ENCODE results near the gene ABCF3. TPM values are rescaled to one million over a fixed set of nuclear protein-coding genes. Genes with fewer than 3 reads are reported as not detected.
A peak's percentile ranks its signal among the peaks of the same experiment; 100 is the strongest.

The ABCF3 gene
- total and polyA plus RNA-seq, 4 donors, result 28.1 to 59.2 (median 33.7) TPM

DNA sequence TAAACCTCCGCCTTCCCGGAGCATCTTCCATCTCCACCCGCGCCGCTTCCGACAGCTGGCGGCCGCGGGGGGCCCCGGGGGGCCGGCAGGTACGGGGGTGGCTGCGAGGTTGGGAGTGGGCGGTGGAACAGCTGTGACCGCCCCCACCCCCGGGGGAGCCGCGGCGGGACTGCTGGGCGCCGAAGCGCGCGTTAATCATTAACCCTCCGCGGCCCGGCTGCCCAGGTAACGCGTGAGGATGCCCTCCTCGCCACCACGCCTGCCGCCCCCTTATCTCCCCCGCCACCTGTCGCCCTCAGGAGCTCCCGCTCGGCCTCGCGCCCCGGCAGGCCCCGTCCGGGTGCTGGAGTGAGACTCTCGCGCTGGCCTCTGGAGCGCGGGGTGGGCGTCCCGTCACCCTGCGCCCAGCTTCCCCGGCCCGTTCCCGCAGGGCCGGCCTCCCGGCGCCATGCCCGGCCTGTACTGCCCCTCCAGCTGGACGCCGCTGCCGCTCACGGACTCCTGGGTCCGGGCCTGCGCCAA is 44.1 kb downstream of the ABCF3 start (continued):
- no peak for TF ChIP-seq FOXA2 (IDR thresholded peaks at IDR 0.05)

GRCh38 chr3:184230603-184231528 is 44.9 kb downstream of the ABCF3 start:
- peaks cover 0 to 7% (median 5%) of the 10 kb centered on the region in 4 donors for H3K27me3 ChIP-seq (ENCODE audit: control insufficient read depth in 4 of 4, insufficient read depth in 4 of 4, low read length in 3 of 4)
- TF ChIP-seq FOXA1 (IDR thresholded peaks at IDR 0.05) (no peak), ZBTB33 (IDR thresholded peaks at IDR 0.05) (no peak), MAX (IDR thresholded peaks at IDR 0.05) (no peak)
- 7% methylated on average over 79 of the region's 79 CpGs for WGBS
- H3K4me1 ChIP-seq (ENCODE audit: control insufficient read depth in 4 of 4, insufficient read depth in 4 of 4, low read length in 3 of 4), result peaks cover 12 to 22% (median 15%) of the 10 kb centered on the region in 4 donors
- H3K9me3 ChIP-seq (ENCODE audit: control insufficient read depth in 4 of 4, low read length in 3 of 4), result no peaks in the 10 kb centered on the region
- DNase-seq (ENCODE audit: low spot score), result no peak
- H3K4me3 ChIP-seq (ENCODE audit: low read depth in 1 of 3, low read length in 3 of 3), result peak overlapping the region in 1 of 3 donors; percentile 46
- H3K27ac ChIP-seq (ENCODE audit: low read depth in 1 of 2, low read length in 2 of 2), result no peak overlapping the region
- no peaks in the 10 kb centered on the region for H3K36me3 ChIP-seq (ENCODE audit: control insufficient read depth in 4 of 4, insufficient read depth in 3 of 4, low read depth in 1 of 4, low read length in 3 of 4)
- no peak overlapping the region for H3K9ac ChIP-seq (ENCODE audit: low read depth in 1 of 2, low read length in 2 of 2)

DNA sequence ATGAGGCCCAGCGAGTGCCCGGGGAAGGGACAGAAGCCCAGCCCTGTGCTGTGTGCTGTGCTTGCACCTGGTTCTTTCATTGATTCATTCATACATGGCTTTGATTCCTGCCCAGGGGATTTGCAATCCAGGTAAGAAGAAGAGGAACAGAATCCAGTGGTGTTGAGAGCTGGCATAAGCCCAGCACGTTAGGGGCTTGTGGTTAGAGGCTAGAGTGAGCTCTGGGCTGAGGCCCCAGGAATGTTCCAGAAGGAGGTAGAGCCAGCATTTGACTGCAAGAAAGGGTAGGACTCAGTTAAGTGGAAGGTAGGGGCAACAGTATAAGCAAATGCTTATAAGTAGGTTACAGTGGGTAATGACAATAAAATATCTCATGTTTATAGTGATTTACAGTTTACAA is 45.7 kb downstream of the ABCF3 start:
- TF ChIP-seq EGR1 (IDR thresholded peaks at IDR 0.05; ENCODE audit: low read depth in 2 of 2) (no peak), NR2F2 (IDR thresholded peaks at IDR 0.05) (no peak), RXRA (IDR thresholded peaks at IDR 0.05) (no peak), YY1 (IDR thresholded peaks at IDR 0.05) (no peak), HNF4G (IDR thresholded peaks at IDR 0.05) (no peak), SP1 (IDR thresholded peaks at IDR 0.05) (no peak), FOXA2 (IDR thresholded peaks at IDR 0.05) (no peak), FOXA1 (IDR thresholded peaks at IDR 0.05) (no peak), GABPA (IDR thresholded peaks at IDR 0.05 in 1 of 2, conservative IDR thresholded peaks at IDR 0.05 in 1 of 2) (no peak), MAX (IDR thresholded peaks at IDR 0.05) (no peak), JUND (IDR thresholded peaks at IDR 0.05) (no peak), TAF1 (conservative IDR thresholded peaks at IDR 0.05) (no peak), ZBTB33 (IDR thresholded peaks at IDR 0.05) (no peak)
- TF ChIP-seq, protein P1, sequence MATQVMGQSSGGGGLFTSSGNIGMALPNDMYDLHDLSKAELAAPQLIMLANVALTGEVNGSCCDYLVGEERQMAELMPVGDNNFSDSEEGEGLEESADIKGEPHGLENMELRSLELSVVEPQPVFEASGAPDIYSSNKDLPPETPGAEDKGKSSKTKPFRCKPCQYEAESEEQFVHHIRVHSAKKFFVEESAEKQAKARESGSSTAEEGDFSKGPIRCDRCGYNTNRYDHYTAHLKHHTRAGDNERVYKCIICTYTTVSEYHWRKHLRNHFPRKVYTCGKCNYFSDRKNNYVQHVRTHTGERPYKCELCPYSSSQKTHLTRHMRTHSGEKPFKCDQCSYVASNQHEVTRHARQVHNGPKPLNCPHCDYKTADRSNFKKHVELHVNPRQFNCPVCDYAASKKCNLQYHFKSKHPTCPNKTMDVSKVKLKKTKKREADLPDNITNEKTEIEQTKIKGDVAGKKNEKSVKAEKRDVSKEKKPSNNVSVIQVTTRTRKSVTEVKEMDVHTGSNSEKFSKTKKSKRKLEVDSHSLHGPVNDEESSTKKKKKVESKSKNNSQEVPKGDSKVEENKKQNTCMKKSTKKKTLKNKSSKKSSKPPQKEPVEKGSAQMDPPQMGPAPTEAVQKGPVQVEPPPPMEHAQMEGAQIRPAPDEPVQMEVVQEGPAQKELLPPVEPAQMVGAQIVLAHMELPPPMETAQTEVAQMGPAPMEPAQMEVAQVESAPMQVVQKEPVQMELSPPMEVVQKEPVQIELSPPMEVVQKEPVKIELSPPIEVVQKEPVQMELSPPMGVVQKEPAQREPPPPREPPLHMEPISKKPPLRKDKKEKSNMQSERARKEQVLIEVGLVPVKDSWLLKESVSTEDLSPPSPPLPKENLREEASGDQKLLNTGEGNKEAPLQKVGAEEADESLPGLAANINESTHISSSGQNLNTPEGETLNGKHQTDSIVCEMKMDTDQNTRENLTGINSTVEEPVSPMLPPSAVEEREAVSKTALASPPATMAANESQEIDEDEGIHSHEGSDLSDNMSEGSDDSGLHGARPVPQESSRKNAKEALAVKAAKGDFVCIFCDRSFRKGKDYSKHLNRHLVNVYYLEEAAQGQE (IDR thresholded peaks at IDR 0.05), result no peak
- Histone ChIP-seq H3K4me3 (ENCODE audit: low read depth in 1 of 3, low read length in 3 of 3) (no peak overlapping the region), H3K4me1 (ENCODE audit: control insufficient read depth in 4 of 4, insufficient read depth in 4 of 4, low read length in 3 of 4) (peaks cover 12 to 22% (median 15%) of the 10 kb centered on the region in 4 donors), H3K27ac (ENCODE audit: low read depth in 1 of 2, low read length in 2 of 2) (no peak overlapping the region), H3K9me3 (ENCODE audit: control insufficient read depth in 4 of 4, low read length in 3 of 4) (no peaks in the 10 kb centered on the region), H3K27me3 (ENCODE audit: control insufficient read depth in 4 of 4, insufficient read depth in 4 of 4, low read length in 3 of 4) (peaks cover 0 to 7% (median 5%) of the 10 kb centered on the region in 4 donors), H3K9ac (ENCODE audit: low read depth in 1 of 2, low read length in 2 of 2) (no peak overlapping the region), H3K36me3 (ENCODE audit: control insufficient read depth in 4 of 4, insufficient read depth in 3 of 4, low read depth in 1 of 4, low read length in 3 of 4) (no peaks in the 10 kb centered on the region)
- WGBS, result 75% methylated on average over 3 of the region's 3 CpGs
- DNase-seq (ENCODE audit: low spot score), result no peak
